GM23338 (cell line): ENCODE measurements around the gene CIC.

Source experiments
- CREB1 ChIP-seq: fragments of 250-450 bp; sonication (Bioruptor Pico); IDR thresholded peaks from 2 replicates; pipeline ENCODE4 v1.5.0; 2020; ENCODE audit warnings: low read depth, mild to moderate bottlenecking, moderate library complexity
- EZH2 ChIP-seq: fragments of 200-600 bp; sonication (generic); IDR thresholded peaks from one replicate; pipeline ENCODE4 v1.8.0; 2017; ENCODE audit warnings: antibody characterized with exemption, mild to moderate bottlenecking, low read depth; ENCODE audit not compliant: unreplicated experiment
- EZH2phosphoT487 ChIP-seq: fragments of 200-600 bp; sonication (generic); IDR thresholded peaks from one replicate; pipeline ENCODE4 v1.8.1; 2018; ENCODE audit warnings: antibody characterized with exemption; ENCODE audit not compliant: unreplicated experiment
- JUNB ChIP-seq: IDR thresholded peaks from one replicate; pipeline ENCODE4 v1.6.1; 2016; ENCODE audit warnings: antibody characterized with exemption; ENCODE audit not compliant: unreplicated experiment
- POLR2AphosphoS5 ChIP-seq: IDR thresholded peaks from 2 replicates; pipeline ENCODE4 v1.6.1; 2016; ENCODE audit warnings: antibody characterized with exemption, low read depth
- TF ChIP-seq, protein P1 (sequence below), 2 experiments: fragments of 200-600 bp in 1 of 2; sonication (generic) in 1 of 2; conservative IDR thresholded peaks; 2 replicates each; pipeline versions ENCODE4 v1.5.1 to v1.6.1; 2016 to 2017; ENCODE audit warnings: antibody characterized with exemption in 2 of 2, low read depth in 2 of 2, mild to moderate bottlenecking in 2 of 2, moderate library complexity in 1 of 2
- TF ChIP-seq, protein P2 (sequence below): IDR thresholded peaks from one replicate; pipeline ENCODE4 v1.6.1; 2018; ENCODE audit warnings: antibody characterized with exemption; ENCODE audit not compliant: unreplicated experiment
- TF ChIP-seq, protein P3 (sequence below): IDR thresholded peaks from 2 replicates; pipeline ENCODE4 v1.6.1; 2016; ENCODE audit warnings: antibody characterized with exemption
- TF ChIP-seq, protein P4 (sequence below): fragments of 250-450 bp; sonication (Bioruptor Pico); IDR thresholded peaks from 2 replicates; pipeline ENCODE4 v1.5.0; 2020; ENCODE audit warnings: mild to moderate bottlenecking, moderate library complexity

DNA sequence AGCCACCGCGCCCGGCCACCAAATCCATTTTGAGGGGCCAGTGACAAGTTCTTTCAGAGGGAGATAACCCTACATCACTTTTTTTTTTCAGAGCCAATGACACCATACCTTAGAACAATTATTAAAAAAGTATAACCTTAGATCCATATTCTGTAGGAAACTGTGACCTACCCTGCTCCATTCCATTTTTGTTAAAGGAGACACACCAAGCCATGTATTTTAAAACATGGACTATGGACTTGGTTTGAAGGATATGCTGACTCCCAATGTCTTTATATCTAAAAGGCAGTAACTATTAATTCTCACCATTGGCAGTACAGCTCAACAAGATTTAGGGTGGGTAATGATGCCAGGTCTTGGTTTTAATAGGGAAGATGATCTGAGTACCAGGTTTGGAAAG lies 27.8 kb upstream of the CIC start:
- TF ChIP-seq, protein P1, sequence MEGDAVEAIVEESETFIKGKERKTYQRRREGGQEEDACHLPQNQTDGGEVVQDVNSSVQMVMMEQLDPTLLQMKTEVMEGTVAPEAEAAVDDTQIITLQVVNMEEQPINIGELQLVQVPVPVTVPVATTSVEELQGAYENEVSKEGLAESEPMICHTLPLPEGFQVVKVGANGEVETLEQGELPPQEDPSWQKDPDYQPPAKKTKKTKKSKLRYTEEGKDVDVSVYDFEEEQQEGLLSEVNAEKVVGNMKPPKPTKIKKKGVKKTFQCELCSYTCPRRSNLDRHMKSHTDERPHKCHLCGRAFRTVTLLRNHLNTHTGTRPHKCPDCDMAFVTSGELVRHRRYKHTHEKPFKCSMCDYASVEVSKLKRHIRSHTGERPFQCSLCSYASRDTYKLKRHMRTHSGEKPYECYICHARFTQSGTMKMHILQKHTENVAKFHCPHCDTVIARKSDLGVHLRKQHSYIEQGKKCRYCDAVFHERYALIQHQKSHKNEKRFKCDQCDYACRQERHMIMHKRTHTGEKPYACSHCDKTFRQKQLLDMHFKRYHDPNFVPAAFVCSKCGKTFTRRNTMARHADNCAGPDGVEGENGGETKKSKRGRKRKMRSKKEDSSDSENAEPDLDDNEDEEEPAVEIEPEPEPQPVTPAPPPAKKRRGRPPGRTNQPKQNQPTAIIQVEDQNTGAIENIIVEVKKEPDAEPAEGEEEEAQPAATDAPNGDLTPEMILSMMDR (conservative IDR thresholded peaks at IDR 0.05; ENCODE audit: low read depth in 2 of 2) = no peak
- TF ChIP-seq, protein P2, sequence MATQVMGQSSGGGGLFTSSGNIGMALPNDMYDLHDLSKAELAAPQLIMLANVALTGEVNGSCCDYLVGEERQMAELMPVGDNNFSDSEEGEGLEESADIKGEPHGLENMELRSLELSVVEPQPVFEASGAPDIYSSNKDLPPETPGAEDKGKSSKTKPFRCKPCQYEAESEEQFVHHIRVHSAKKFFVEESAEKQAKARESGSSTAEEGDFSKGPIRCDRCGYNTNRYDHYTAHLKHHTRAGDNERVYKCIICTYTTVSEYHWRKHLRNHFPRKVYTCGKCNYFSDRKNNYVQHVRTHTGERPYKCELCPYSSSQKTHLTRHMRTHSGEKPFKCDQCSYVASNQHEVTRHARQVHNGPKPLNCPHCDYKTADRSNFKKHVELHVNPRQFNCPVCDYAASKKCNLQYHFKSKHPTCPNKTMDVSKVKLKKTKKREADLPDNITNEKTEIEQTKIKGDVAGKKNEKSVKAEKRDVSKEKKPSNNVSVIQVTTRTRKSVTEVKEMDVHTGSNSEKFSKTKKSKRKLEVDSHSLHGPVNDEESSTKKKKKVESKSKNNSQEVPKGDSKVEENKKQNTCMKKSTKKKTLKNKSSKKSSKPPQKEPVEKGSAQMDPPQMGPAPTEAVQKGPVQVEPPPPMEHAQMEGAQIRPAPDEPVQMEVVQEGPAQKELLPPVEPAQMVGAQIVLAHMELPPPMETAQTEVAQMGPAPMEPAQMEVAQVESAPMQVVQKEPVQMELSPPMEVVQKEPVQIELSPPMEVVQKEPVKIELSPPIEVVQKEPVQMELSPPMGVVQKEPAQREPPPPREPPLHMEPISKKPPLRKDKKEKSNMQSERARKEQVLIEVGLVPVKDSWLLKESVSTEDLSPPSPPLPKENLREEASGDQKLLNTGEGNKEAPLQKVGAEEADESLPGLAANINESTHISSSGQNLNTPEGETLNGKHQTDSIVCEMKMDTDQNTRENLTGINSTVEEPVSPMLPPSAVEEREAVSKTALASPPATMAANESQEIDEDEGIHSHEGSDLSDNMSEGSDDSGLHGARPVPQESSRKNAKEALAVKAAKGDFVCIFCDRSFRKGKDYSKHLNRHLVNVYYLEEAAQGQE = no peak
- TF ChIP-seq POLR2AphosphoS5 (no peak), CREB1 (CRISPR knock-in tag) (no peak), EZH2 (no peak), EZH2phosphoT487 (no peak), JUNB (no peak)
- TF ChIP-seq, protein P3, sequence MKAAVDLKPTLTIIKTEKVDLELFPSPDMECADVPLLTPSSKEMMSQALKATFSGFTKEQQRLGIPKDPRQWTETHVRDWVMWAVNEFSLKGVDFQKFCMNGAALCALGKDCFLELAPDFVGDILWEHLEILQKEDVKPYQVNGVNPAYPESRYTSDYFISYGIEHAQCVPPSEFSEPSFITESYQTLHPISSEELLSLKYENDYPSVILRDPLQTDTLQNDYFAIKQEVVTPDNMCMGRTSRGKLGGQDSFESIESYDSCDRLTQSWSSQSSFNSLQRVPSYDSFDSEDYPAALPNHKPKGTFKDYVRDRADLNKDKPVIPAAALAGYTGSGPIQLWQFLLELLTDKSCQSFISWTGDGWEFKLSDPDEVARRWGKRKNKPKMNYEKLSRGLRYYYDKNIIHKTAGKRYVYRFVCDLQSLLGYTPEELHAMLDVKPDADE = no peak
- TF ChIP-seq, protein P4, sequence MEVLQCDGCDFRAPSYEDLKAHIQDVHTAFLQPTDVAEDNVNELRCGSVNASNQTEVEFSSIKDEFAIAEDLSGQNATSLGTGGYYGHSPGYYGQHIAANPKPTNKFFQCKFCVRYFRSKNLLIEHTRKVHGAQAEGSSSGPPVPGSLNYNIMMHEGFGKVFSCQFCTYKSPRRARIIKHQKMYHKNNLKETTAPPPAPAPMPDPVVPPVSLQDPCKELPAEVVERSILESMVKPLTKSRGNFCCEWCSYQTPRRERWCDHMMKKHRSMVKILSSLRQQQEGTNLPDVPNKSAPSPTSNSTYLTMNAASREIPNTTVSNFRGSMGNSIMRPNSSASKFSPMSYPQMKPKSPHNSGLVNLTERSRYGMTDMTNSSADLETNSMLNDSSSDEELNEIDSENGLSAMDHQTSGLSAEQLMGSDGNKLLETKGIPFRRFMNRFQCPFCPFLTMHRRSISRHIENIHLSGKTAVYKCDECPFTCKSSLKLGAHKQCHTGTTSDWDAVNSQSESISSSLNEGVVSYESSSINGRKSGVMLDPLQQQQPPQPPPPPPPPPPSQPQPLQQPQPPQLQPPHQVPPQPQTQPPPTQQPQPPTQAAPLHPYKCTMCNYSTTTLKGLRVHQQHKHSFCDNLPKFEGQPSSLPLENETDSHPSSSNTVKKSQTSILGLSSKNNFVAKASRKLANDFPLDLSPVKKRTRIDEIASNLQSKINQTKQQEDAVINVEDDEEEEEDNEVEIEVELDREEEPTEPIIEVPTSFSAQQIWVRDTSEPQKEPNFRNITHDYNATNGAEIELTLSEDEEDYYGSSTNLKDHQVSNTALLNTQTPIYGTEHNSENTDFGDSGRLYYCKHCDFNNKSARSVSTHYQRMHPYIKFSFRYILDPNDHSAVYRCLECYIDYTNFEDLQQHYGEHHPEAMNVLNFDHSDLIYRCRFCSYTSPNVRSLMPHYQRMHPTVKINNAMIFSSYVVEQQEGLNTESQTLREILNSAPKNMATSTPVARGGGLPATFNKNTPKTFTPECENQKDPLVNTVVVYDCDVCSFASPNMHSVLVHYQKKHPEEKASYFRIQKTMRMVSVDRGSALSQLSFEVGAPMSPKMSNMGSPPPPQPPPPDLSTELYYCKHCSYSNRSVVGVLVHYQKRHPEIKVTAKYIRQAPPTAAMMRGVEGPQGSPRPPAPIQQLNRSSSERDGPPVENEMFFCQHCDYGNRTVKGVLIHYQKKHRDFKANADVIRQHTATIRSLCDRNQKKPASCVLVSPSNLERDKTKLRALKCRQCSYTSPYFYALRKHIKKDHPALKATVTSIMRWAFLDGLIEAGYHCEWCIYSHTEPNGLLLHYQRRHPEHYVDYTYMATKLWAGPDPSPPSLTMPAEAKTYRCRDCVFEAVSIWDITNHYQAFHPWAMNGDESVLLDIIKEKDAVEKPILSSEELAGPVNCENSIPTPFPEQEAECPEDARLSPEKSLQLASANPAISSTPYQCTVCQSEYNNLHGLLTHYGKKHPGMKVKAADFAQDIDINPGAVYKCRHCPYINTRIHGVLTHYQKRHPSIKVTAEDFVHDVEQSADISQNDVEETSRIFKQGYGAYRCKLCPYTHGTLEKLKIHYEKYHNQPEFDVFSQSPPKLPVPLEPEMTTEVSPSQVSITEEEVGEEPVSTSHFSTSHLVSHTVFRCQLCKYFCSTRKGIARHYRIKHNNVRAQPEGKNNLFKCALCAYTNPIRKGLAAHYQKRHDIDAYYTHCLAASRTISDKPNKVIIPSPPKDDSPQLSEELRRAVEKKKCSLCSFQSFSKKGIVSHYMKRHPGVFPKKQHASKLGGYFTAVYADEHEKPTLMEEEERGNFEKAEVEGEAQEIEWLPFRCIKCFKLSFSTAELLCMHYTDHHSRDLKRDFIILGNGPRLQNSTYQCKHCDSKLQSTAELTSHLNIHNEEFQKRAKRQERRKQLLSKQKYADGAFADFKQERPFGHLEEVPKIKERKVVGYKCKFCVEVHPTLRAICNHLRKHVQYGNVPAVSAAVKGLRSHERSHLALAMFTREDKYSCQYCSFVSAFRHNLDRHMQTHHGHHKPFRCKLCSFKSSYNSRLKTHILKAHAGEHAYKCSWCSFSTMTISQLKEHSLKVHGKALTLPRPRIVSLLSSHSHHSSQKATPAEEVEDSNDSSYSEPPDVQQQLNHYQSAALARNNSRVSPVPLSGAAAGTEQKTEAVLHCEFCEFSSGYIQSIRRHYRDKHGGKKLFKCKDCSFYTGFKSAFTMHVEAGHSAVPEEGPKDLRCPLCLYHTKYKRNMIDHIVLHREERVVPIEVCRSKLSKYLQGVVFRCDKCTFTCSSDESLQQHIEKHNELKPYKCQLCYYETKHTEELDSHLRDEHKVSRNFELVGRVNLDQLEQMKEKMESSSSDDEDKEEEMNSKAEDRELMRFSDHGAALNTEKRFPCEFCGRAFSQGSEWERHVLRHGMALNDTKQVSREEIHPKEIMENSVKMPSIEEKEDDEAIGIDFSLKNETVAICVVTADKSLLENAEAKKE (CRISPR knock-in tag) = no peak
